Measurements from ENCODE around the gene PDZD2.

Gene PDZD2

GRCh38 chr5:31944684-31945445, 305.9 kb downstream of the PDZD2 start:
- Histone ChIP-seq H3K4me1 (ENCODE audit: control insufficient read depth in 1 of 2, insufficient read depth in 1 of 2, low read depth in 1 of 2, low read length in 1 of 2) (no peaks in the 10 kb centered on the region), H3K4me3 (ENCODE audit: low read depth in 1 of 2, low read length in 1 of 2) (no peak overlapping the region), H3K27me3 (no peaks in the 10 kb centered on the region), H3K36me3 (no peaks in the 10 kb centered on the region), H3K9me3 (no peaks in the 10 kb centered on the region), H3K27ac (no peak overlapping the region)
- no peak for TF ChIP-seq CTCF (IDR thresholded peaks at IDR 0.05)

GRCh38 chr5:31948006-31948405, 309.1 kb downstream of the PDZD2 start:
- Histone ChIP-seq H3K4me3 (ENCODE audit: low read depth in 1 of 2, low read length in 1 of 2) (no peak overlapping the region), H3K27me3 (no peaks in the 10 kb centered on the region), H3K4me1 (ENCODE audit: control insufficient read depth in 1 of 2, insufficient read depth in 1 of 2, low read depth in 1 of 2, low read length in 1 of 2) (no peaks in the 10 kb centered on the region), H3K36me3 (no peaks in the 10 kb centered on the region), H3K27ac (no peak overlapping the region), H3K9me3 (no peaks in the 10 kb centered on the region)
- TF ChIP-seq CTCF (IDR thresholded peaks at IDR 0.05), result no peak

GRCh38 chr5:31952067-31952466, 313.1 kb downstream of the PDZD2 start:
- TF ChIP-seq CTCF (IDR thresholded peaks at IDR 0.05), result no peak
- no peaks in the 10 kb centered on the region for H3K4me1 ChIP-seq (ENCODE audit: control insufficient read depth in 1 of 2, insufficient read depth in 1 of 2, low read depth in 1 of 2, low read length in 1 of 2)
- H3K4me3 ChIP-seq (ENCODE audit: low read depth in 1 of 2, low read length in 1 of 2), result no peak overlapping the region
- H3K27me3 ChIP-seq, result no peaks in the 10 kb centered on the region
- no peaks in the 10 kb centered on the region for H3K9me3 ChIP-seq
- no peak overlapping the region for H3K27ac ChIP-seq
- H3K36me3 ChIP-seq, result no peaks in the 10 kb centered on the region

- no peaks in the 10 kb centered on the region for H3K4me1 ChIP-seq (ENCODE audit: control insufficient read depth in 1 of 2, insufficient read depth in 1 of 2, low read depth in 1 of 2, low read length in 1 of 2)
- H3K36me3 ChIP-seq, result no peaks in the 10 kb centered on the region
- no peaks in the 10 kb centered on the region for H3K9me3 ChIP-seq
- no peak for TF ChIP-seq CTCF (IDR thresholded peaks at IDR 0.05)
- H3K27me3 ChIP-seq, result no peaks in the 10 kb centered on the region
- H3K27ac ChIP-seq, result no peak overlapping the region
- H3K4me3 ChIP-seq (ENCODE audit: low read depth in 1 of 2, low read length in 1 of 2), result no peak overlapping the region
Measured at GRCh38 chr5:31954091-31954490, 315.2 kb downstream of the PDZD2 start.

GRCh38 chr5:31957151-31957550, 318.2 kb downstream of the PDZD2 start:
- Histone ChIP-seq H3K4me3 (ENCODE audit: low read depth in 1 of 2, low read length in 1 of 2) (no peak overlapping the region), H3K9me3 (no peaks in the 10 kb centered on the region), H3K36me3 (no peaks in the 10 kb centered on the region), H3K4me1 (ENCODE audit: control insufficient read depth in 1 of 2, insufficient read depth in 1 of 2, low read depth in 1 of 2, low read length in 1 of 2) (no peaks in the 10 kb centered on the region), H3K27ac (no peak overlapping the region), H3K27me3 (no peaks in the 10 kb centered on the region)
- no peak for TF ChIP-seq CTCF (IDR thresholded peaks at IDR 0.05)

Data from neutrophil (primary cell).